Hematopoietic multipotent progenitor cell (in vitro differentiated cells): Measurements from ENCODE around the gene CS. TPM values are rescaled to one million over a fixed set of nuclear protein-coding genes. Genes with fewer than 3 reads are reported as not detected.

Experiments used
- DNase-seq, 3 donors: peaks; one replicate each; pipeline ENCODE4 v3.0.0-alpha.2; 2011 to 2015; ENCODE audit warnings: low read depth in 2 of 3, low spot score in 2 of 3
- total RNA-seq: library from RNA; depleted of rRNA; stranded (reverse); fragments of >200 nt; gene quantifications from one replicate; pipeline ENCODE4 v1.2.3, GENCODE V29; 2012

The CS gene
- total RNA-seq, 1 donor: 106 TPM

DNA sequence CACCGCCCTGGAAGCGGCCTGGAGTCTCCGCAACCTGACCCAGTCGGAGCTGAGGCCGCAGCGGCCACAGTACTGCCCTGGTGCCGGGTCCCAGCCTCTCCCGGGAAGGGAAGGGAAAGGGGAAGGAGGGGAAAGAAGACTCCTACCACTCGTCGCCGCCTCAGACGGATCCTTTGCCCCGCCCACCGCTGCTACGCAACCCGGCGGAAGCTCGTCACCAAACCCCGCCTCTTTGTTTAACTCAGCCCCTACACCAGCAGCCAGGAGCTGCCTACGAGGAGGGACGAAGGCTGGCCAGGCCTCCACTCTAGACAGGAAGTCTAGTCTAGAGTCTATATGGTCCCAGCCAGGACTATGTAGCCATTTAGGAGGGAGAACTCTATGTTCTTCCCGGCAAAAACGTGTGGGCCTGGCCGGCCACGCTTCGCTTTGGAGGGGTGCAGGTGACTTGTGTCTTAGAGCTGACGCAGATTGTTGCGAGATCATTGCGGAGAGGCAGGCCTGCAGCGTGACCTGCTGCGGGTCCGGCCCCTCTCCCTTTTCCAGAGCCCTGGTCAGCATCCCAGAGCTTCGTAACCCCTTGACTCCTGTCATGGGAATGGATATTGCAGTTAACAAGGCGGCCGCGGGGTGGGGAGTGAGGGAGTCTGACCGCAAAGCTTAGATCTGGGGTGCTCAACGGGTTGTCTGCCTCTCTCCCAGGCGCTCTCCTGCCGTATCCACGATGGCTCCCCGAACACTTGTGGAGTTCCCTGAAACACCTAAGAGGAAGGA is 78.2 kb downstream of the CS start, which contains the start of gene RNF41:
TSS of gene RNF41 (minus strand) at position 166 of the 774 bp plus-strand sequence. CDS start 7,875 bp downstream, outside the sequence.
- DNase-seq: peak; percentile 85 to 94 (median 92)

Other genes starting within 250 kb of the CS start
- 0.27 TPM for gene ERBB3, start 220.2 kb downstream of the CS start, total RNA-seq
- gene PA2G4, start 195.8 kb downstream of the CS start, total RNA-seq: 113 TPM
- gene RPL41, start 183.7 kb downstream of the CS start, total RNA-seq: 3,883 TPM
- gene ZC3H10, start 182.1 kb downstream of the CS start, total RNA-seq: 10.2 TPM
- gene ESYT1, start 172.1 kb downstream of the CS start, total RNA-seq: 254 TPM
- gene MYL6B, start 147.7 kb downstream of the CS start, total RNA-seq: 47.1 TPM
- 563 TPM for gene MYL6, start 142.0 kb downstream of the CS start, total RNA-seq
- 72.4 TPM for gene SMARCC2, start 110.8 kb downstream of the CS start, total RNA-seq
- 205 TPM for gene RNF41, start 78.4 kb downstream of the CS start, total RNA-seq
- 21.0 TPM for gene NABP2, start 76.0 kb downstream of the CS start, total RNA-seq
- 0.54 TPM for gene SLC39A5, start 70.3 kb downstream of the CS start, total RNA-seq
- 22.9 TPM for gene ANKRD52, start 41.9 kb downstream of the CS start, total RNA-seq
- gene COQ10A, start 33.4 kb downstream of the CS start, total RNA-seq: 17.2 TPM
- gene CNPY2, start 15.7 kb upstream of the CS start, total RNA-seq: 48.2 TPM
- 61.1 TPM for gene PAN2, start 33.7 kb upstream of the CS start, total RNA-seq
- gene IL23A, start 38.6 kb upstream of the CS start, total RNA-seq: 0.81 TPM
- gene STAT2, start 59.8 kb upstream of the CS start, total RNA-seq: 146 TPM
- not detected for gene APOF, start 62.5 kb upstream of the CS start, total RNA-seq
- 6.7 TPM for gene TIMELESS, start 149.1 kb upstream of the CS start, total RNA-seq
- under 0.01 TPM for gene MIP, start 154.3 kb upstream of the CS start, total RNA-seq
- gene SPRYD4, start 168.2 kb upstream of the CS start, total RNA-seq: 4.0 TPM
- 0.81 TPM for gene GLS2, start 187.8 kb upstream of the CS start, total RNA-seq
- 7.5 TPM for gene RBMS2, start 221.5 kb upstream of the CS start, total RNA-seq